ENCODE results near the gene CADM1.

GRCh38 chr11:115244296-115244695 lies 259.9 kb downstream of the CADM1 start:
- TF ChIP-seq CTCF (IDR thresholded peaks at IDR 0.05) (no peak), EP300 (IDR thresholded peaks at IDR 0.05) (no peak), POLR2A (IDR thresholded peaks at IDR 0.05) (no peak)
